H9 (cell line): ENCODE data around the gene MYH9. TPM values are rescaled to one million over a fixed set of nuclear protein-coding genes. Genes with fewer than 3 reads are reported as not detected.

Experiments
- DNase-seq: peaks from one replicate; pipeline ENCODE4 v3.0.0-alpha.2; 2017
- H2AFZ ChIP-seq: one replicate; pipeline ENCODE4 v1.6.1; 2013; ENCODE audit warnings: mild to moderate bottlenecking, low read length, control low read depth, moderate library complexity
- H2AK5ac ChIP-seq: 2 replicates; pipeline ENCODE4 v1.6.1; 2013; ENCODE audit warnings: low read length, control low read depth, mixed read lengths; ENCODE audit not compliant: insufficient read length
- H2BK120ac ChIP-seq: one replicate; pipeline ENCODE4 v1.6.1; 2013; ENCODE audit warnings: low read depth, mild to moderate bottlenecking, low read length, control low read depth, inconsistent platforms; ENCODE audit not compliant: poor library complexity, severe bottlenecking
- H2BK12ac ChIP-seq: 2 replicates; pipeline ENCODE4 v1.6.1; 2013; ENCODE audit warnings: low read length, control low read depth, mixed read lengths, low read depth; ENCODE audit not compliant: insufficient read length
- H2BK15ac ChIP-seq: 2 replicates; pipeline ENCODE4 v1.6.1; 2013; ENCODE audit warnings: low read depth, low read length, control low read depth
- H2BK20ac ChIP-seq: one replicate; pipeline ENCODE4 v1.6.1; 2013; ENCODE audit warnings: low read depth, mild to moderate bottlenecking, low read length, control low read depth, inconsistent platforms; ENCODE audit not compliant: poor library complexity, severe bottlenecking
- H2BK5ac ChIP-seq: 2 replicates; pipeline ENCODE4 v1.6.1; 2013; ENCODE audit warnings: low read length, control low read depth, mixed read lengths; ENCODE audit not compliant: insufficient read length
- H3K14ac ChIP-seq: 2 replicates; pipeline ENCODE4 v1.6.1; 2013; ENCODE audit warnings: low read length, control low read depth; ENCODE audit not compliant: insufficient read depth
- H3K18ac ChIP-seq: 2 replicates; pipeline ENCODE4 v1.6.1; 2013; ENCODE audit warnings: low read depth, mild to moderate bottlenecking, mixed read lengths, low read length, control low read depth; ENCODE audit not compliant: insufficient read length
- H3K23ac ChIP-seq: 2 replicates; pipeline ENCODE4 v1.6.1; 2013; ENCODE audit warnings: low read length, control low read depth, mixed read lengths, low read depth; ENCODE audit not compliant: insufficient read length
- H3K23me2 ChIP-seq: 2 replicates; pipeline ENCODE4 v1.6.1; 2013; ENCODE audit warnings: low read depth, mild to moderate bottlenecking, mixed read lengths, low read length, control low read depth; ENCODE audit not compliant: insufficient read length, poor library complexity, severe bottlenecking
- H3K27ac ChIP-seq: 2 replicates; pipeline ENCODE4 v1.5.1; 2013; ENCODE audit warnings: low read length, control low read depth, mixed read lengths, low read depth; ENCODE audit not compliant: insufficient read length
- H3K27me3 ChIP-seq: 2 replicates; pipeline ENCODE4 v1.6.1; 2013; ENCODE audit warnings: low read length, control low read depth, inconsistent platforms; ENCODE audit not compliant: insufficient read depth
- H3K4ac ChIP-seq: 2 replicates; pipeline ENCODE4 v1.6.1; 2013; ENCODE audit warnings: low read depth, mild to moderate bottlenecking, control low read depth, inconsistent platforms, low read length, moderate library complexity
- H3K4me1 ChIP-seq: 2 replicates; pipeline ENCODE4 v1.6.1; 2013; ENCODE audit warnings: low read length, control low read depth, inconsistent platforms; ENCODE audit not compliant: insufficient read depth
- H3K4me2 ChIP-seq: 2 replicates; pipeline ENCODE4 v1.6.1; 2013; ENCODE audit warnings: low read length, control low read depth, mixed read lengths; ENCODE audit not compliant: insufficient read length, insufficient read depth
- H3K56ac ChIP-seq: 2 replicates; pipeline ENCODE4 v1.6.1; 2013; ENCODE audit warnings: low read depth, mild to moderate bottlenecking, mixed read lengths, low read length, control low read depth; ENCODE audit not compliant: insufficient read length
- H3K79me1 ChIP-seq: 2 replicates; pipeline ENCODE4 v1.6.1; 2013; ENCODE audit warnings: low read depth, mild to moderate bottlenecking, moderate library complexity, low read length, control low read depth, inconsistent platforms; ENCODE audit not compliant: insufficient read depth, poor library complexity, severe bottlenecking
- H3K79me2 ChIP-seq: 2 replicates; pipeline ENCODE4 v1.6.1; 2013; ENCODE audit warnings: low read length, control low read depth, inconsistent platforms; ENCODE audit not compliant: insufficient read depth
- H3K9ac ChIP-seq: 2 replicates; pipeline ENCODE4 v1.6.1; 2013; ENCODE audit warnings: low read length, control low read depth, mixed read lengths; ENCODE audit not compliant: insufficient read length; ENCODE audit errors: extremely low read depth
- H3K9me3 ChIP-seq: one replicate; pipeline ENCODE4 v1.6.1; 2013; ENCODE audit warnings: low read depth, low read length, inconsistent platforms; ENCODE audit not compliant: control insufficient read depth
- H3T11ph ChIP-seq: one replicate; pipeline ENCODE4 v1.6.1; 2013; ENCODE audit warnings: mild to moderate bottlenecking, low read length, control low read depth, inconsistent platforms
- H4K20me1 ChIP-seq: one replicate; pipeline ENCODE4 v1.6.1; 2013; ENCODE audit not compliant: control insufficient read depth, insufficient read length, insufficient read depth
- H4K5ac ChIP-seq: 2 replicates; pipeline ENCODE4 v1.6.1; 2013; ENCODE audit warnings: low read depth, mild to moderate bottlenecking, mixed read lengths, low read length, control low read depth; ENCODE audit not compliant: insufficient read length
- H4K8ac ChIP-seq: replicated peaks from 2 replicates; pipeline ENCODE4 v1.6.1; 2013; ENCODE audit warnings: low read length, control low read depth, mixed read lengths, low read depth; ENCODE audit not compliant: insufficient read length
- H4K91ac ChIP-seq: 2 replicates; pipeline ENCODE4 v1.6.1; 2013; ENCODE audit warnings: low read depth, mild to moderate bottlenecking, moderate library complexity, mixed read lengths, low read length, control low read depth; ENCODE audit not compliant: insufficient read length
- H3K27ac Mint-ChIP-seq, 3 experiments: 2 replicates in 2 of 3; 3 replicates in 1 of 3; pipeline ENCODE4 v1.8.0; 2020 to 2021; ENCODE audit warnings: mixed read lengths in 3 of 3, mild to moderate bottlenecking in 1 of 3, moderate library complexity in 1 of 3
- H3K27me3 Mint-ChIP-seq: 2 replicates; pipeline ENCODE4 v1.8.0; 2021; ENCODE audit warnings: low read depth, mild to moderate bottlenecking, moderate library complexity, mixed read lengths
- H3K36me3 Mint-ChIP-seq, 3 experiments: 2 replicates in 2 of 3; 3 replicates in 1 of 3; pipeline ENCODE4 v1.8.0; 2020 to 2021; ENCODE audit warnings: low read depth in 3 of 3, mixed read lengths in 3 of 3; ENCODE audit not compliant: insufficient read depth in 1 of 3
- H3K4me1 Mint-ChIP-seq, 2 experiments: 2 replicates each; pipeline ENCODE4 v1.8.0; 2020; ENCODE audit warnings: mixed read lengths in 2 of 2
- H3K4me3 Mint-ChIP-seq, 2 experiments: 2 replicates in 1 of 2; 3 replicates in 1 of 2; pipeline ENCODE4 v1.8.0; 2020 to 2021; ENCODE audit warnings: mild to moderate bottlenecking in 2 of 2, mixed read lengths in 2 of 2, moderate library complexity in 1 of 2
- H3K9me3 Mint-ChIP-seq, 2 experiments: 2 replicates in 1 of 2; 3 replicates in 1 of 2; pipeline ENCODE4 v1.8.0; 2020; ENCODE audit warnings: mild to moderate bottlenecking in 2 of 2, mixed read lengths in 2 of 2, moderate library complexity in 1 of 2
- WGBS: extraction: QIAGEN DNeasy Blood & Tissue Kit; methylation state at CpG from one replicate; pipeline ENCODE4 v1.1.7; 2013; ENCODE audit warnings: missing lambda C conversion rate, low lambda C conversion rate, mixed read lengths; ENCODE audit not compliant: insufficient read length; ENCODE audit errors: extremely low coverage; 5-methylcytosine and 5-hydroxymethylcytosine counted together
- total RNA-seq: library from RNA; stranded (reverse); gene quantifications from 2 replicates; pipeline ENCODE4 v1.2.1, GENCODE V29; 2021
- TF ChIP-seq, protein P1 (sequence below): fragments of 200-600 bp; sonication (generic); conservative IDR thresholded peaks from 3 replicates; pipeline ENCODE4 v1.8.0; 2021; ENCODE audit warnings: antibody characterized with exemption, mild to moderate bottlenecking

Gene MYH9
- total RNA-seq, 1 experiment from 2014 or later = 266 TPM

DNA sequence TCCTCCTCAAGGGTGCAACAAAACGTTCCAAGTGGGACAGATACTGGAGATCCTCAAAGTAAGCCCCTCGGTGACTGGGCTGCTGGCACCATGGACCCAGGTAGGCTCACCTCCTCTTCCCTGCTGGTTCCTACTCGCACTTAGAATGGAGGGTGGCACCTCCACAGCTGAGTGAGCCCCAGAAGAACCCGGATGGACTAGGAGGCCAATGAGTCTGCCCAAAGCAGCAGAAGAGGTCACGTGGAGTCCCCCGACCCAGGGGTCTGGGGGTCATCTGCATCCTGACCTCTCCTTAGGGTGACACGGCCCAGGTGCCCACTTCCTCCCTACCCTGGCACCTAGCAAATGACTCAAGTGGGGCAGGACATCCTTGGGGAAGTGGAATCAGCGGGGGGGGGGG is 130.5 kb downstream of the MYH9 start:
- Histone ChIP-seq H3K23ac (no peak overlapping the region), H2BK120ac (no peak overlapping the region), H3K4me2 (no peak overlapping the region), H3K4ac (no peak overlapping the region), H2BK15ac (no peak overlapping the region), H3K4me1 (no peaks in the 10 kb centered on the region; the same call in 1 of the 2 replicates), H2BK20ac (no peak overlapping the region), H3K14ac (no peak overlapping the region), H2BK12ac (no peak overlapping the region), H3K23me2 (no peaks in the 10 kb centered on the region), H3K27me3 (no peaks in the 10 kb centered on the region), H4K20me1 (no peaks in the 10 kb centered on the region), H3K56ac (no peak overlapping the region), H2AFZ (no peak overlapping the region), H2BK5ac (no peak overlapping the region), H3K9ac (no peak overlapping the region), H2AK5ac (no peak overlapping the region), H3K18ac (no peak overlapping the region), H4K8ac (no peak overlapping the region), H3T11ph (no peak overlapping the region), H3K79me2 (no peaks in the 10 kb centered on the region), H4K5ac (no peak overlapping the region), H3K79me1 (no peaks in the 10 kb centered on the region), H4K91ac (no peak overlapping the region), H3K27ac (no peak overlapping the region), H3K9me3 (no peaks in the 10 kb centered on the region)
- H3K4me1 Mint-ChIP-seq = peaks cover 45 to 46% of the 10 kb centered on the region in 2 experiments
- no peaks in the 10 kb centered on the region for H3K9me3 Mint-ChIP-seq
- peak; percentile 14 for DNase-seq
- H3K36me3 Mint-ChIP-seq = no peaks in the 10 kb centered on the region
- TF ChIP-seq, protein P1, sequence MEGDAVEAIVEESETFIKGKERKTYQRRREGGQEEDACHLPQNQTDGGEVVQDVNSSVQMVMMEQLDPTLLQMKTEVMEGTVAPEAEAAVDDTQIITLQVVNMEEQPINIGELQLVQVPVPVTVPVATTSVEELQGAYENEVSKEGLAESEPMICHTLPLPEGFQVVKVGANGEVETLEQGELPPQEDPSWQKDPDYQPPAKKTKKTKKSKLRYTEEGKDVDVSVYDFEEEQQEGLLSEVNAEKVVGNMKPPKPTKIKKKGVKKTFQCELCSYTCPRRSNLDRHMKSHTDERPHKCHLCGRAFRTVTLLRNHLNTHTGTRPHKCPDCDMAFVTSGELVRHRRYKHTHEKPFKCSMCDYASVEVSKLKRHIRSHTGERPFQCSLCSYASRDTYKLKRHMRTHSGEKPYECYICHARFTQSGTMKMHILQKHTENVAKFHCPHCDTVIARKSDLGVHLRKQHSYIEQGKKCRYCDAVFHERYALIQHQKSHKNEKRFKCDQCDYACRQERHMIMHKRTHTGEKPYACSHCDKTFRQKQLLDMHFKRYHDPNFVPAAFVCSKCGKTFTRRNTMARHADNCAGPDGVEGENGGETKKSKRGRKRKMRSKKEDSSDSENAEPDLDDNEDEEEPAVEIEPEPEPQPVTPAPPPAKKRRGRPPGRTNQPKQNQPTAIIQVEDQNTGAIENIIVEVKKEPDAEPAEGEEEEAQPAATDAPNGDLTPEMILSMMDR = no peak
- H3K27me3 Mint-ChIP-seq = no peaks in the 10 kb centered on the region; the same call in none of the 2 replicates
- H3K4me3 Mint-ChIP-seq = no peak overlapping the region
- H3K27ac Mint-ChIP-seq = no peak overlapping the region
- no CpG with 5 or more reads among the region's 8 CpGs for WGBS
